Epithelial cell of proximal tubule (primary cell): ENCODE measurements around the gene CAMTA1. TPM values are rescaled to one million over a fixed set of nuclear protein-coding genes. Genes with fewer than 3 reads are reported as not detected.
"Not testable (repeated sequence)": the region's sequence is repeated elsewhere in the genome, so short reads cannot be mapped to it uniquely, and the experiment has no call there.

ENCODE experiments used
- DNase-seq: peaks from one replicate; pipeline ENCODE4 v3.0.0-alpha.2; 2011; ENCODE audit warnings: low read depth
- H3K4me3 ChIP-seq: 2 replicates; pipeline ENCODE4 v1.5.1; 2011; ENCODE audit warnings: low read depth, mild to moderate bottlenecking, low read length
- total RNA-seq: library from RNA; depleted of rRNA; stranded (reverse); fragments of >200 nt; gene quantifications from 2 replicates; pipeline ENCODE4 v1.2.3, GENCODE V29; 2015
- TF ChIP-seq, protein P1 (sequence below): conservative IDR thresholded peaks from 2 replicates; pipeline ENCODE4 v1.5.1; 2012; ENCODE audit warnings: low read depth, mild to moderate bottlenecking, low read length

CAMTA1 gene
- total RNA-seq, 1 donor from 2014 or later, result 79.2 TPM

DNA sequence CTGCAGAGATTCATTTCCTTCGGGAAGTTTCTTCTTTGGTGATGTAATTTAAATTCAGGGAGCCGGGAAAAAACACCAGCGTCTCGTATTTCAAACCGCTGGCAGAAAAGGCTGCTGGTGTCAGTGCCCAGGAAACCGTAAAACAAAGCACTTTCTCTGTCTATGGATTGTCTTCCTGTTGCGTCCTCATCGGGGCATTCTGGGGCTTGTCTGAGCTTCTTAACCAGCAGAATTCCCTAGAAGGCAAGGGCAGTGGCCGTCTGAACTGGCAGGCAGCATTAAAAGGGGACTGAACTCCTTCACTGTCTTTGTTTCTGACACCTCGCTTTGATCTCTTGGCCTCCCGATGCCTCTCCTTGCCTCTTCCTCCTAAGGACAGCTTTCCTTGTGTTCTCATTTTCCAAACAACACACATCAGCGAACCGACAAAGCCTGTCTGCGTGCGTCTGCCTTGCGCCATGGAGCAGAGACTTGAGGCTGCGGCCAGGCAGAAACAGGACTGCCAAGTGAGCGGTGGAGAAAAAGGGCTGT, 594.3 kb downstream of the CAMTA1 start:
- H3K4me3 ChIP-seq, result peak overlapping the region; percentile 1
- TF ChIP-seq, protein P1, sequence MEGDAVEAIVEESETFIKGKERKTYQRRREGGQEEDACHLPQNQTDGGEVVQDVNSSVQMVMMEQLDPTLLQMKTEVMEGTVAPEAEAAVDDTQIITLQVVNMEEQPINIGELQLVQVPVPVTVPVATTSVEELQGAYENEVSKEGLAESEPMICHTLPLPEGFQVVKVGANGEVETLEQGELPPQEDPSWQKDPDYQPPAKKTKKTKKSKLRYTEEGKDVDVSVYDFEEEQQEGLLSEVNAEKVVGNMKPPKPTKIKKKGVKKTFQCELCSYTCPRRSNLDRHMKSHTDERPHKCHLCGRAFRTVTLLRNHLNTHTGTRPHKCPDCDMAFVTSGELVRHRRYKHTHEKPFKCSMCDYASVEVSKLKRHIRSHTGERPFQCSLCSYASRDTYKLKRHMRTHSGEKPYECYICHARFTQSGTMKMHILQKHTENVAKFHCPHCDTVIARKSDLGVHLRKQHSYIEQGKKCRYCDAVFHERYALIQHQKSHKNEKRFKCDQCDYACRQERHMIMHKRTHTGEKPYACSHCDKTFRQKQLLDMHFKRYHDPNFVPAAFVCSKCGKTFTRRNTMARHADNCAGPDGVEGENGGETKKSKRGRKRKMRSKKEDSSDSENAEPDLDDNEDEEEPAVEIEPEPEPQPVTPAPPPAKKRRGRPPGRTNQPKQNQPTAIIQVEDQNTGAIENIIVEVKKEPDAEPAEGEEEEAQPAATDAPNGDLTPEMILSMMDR, result no peak
- no peak for DNase-seq

DNA sequence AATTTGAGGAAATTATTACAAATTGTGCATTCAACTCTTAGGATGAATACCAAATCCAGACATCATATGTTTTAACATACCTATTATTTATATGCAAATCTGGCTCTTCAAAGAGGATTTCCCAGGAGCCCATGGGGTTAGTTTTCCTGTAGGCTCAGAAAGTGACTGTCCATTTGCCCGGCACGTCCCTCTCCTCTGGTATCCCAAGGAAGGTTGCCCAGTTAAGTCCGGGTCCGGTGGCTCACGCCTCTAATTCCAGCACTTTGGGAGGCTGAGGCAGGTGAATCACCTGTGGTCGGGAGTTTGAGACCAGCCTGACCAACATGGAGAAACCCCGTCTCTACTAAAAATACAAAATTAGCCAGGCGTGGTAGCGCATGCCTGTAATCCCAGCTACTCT, 594.8 kb downstream of the CAMTA1 start:
- DNase-seq, H3K4me3 ChIP-seq: not testable (repeated sequence)

DNA sequence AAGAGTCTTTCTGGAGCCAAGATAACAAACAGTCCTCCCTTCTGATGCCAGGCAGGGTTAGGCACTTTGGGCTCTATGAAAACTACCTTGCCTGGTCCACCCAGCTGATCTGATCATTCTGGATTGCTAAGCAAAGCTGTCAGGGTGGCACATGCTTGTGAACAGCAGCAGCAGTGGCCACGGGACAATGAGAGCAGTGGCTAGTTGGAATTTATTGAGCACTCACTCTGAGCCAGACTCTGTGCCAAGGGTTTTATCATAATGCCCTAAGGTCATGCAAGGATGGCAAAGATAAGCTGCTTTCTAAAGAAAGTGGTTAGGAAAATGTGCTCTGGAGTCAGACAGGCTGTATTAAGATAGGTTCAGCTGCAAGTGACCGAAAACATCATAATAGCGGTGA, 595.5 kb downstream of the CAMTA1 start:
- TF ChIP-seq, protein P1, result no peak
- no peak for DNase-seq
- no peak overlapping the region for H3K4me3 ChIP-seq

DNA sequence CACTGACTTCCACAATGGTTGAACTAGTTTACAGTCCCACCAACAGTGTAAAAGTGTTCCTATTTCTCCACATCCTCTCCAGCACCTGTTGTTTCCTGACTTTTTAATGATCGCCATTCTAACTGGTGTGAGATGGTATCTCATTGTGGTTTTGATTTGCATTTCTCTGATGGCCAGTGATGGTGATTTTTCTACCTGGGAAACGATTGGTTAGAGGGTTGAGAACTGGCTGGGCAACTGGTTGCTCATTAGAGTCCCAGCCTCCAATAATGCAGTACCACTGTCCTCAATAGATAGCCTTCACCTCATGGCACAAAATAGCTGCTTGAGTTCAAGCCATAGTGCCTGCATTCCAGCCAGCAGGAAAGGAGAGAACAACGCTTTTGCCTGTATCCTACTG, 596.5 kb downstream of the CAMTA1 start:
- H3K4me3 ChIP-seq, DNase-seq: not testable (repeated sequence)

DNA sequence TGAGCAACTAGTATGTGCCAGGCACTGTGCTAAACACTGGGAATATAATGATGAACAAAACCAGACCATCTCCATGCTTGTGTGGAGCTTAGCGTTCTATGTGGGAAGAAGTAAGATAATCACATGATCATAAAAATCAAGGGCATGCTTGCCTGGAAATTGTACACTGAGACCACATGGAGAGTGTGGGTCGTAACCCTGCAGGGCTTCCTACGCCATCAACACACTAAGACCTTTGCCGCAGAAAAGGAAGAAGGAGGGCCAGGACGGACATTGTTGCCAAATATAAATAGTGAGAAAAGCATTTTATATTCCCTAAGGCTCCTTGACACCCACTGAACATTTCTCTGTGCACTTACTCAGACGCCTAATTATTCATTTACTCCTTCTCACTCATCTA, 597.7 kb downstream of the CAMTA1 start:
- no peak for DNase-seq
- H3K4me3 ChIP-seq, result no peak overlapping the region
- TF ChIP-seq, protein P1, result no peak

DNA sequence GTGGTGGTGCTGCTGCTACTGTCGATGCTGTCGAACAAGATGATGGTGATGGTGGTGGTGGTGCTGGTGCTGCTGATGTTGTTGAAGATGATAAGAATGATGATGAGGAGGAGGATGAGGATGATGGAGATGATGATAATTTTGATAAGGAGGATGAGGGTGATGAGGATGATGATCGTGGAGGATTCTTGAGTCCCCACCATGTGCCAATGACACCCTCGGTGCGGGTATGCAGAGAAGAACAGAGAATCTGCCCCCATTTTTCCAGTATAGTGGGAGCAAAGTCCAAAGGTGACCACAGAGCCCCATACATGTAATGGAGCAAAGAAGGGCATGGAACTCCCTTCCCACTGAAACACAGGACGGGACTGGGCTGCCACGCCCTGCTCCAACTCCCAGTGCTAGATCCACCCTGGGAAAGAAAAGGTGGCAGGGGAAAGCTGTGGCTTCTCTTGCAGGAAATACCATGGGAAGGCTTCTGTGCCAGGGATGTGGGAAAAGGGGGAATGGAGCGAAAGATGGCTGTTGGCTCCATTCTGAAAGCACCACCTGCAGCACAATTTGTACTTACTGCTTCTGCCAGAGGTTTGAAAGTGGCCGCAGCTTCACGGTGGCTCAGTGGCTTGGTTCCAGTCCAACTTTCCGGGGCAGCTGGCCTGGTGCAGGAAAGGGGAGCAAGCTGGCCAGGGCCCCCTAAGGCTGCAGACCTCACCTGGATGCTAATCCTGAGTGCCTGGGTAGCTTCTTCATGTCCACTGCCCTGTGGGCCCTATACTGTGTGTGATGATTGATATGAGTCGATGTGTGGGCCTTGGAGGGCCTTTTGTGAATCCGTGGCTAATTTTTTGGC, 598.6 kb downstream of the CAMTA1 start:
- no peak for DNase-seq
- TF ChIP-seq, protein P1, result no peak
- no peak overlapping the region for H3K4me3 ChIP-seq

DNA sequence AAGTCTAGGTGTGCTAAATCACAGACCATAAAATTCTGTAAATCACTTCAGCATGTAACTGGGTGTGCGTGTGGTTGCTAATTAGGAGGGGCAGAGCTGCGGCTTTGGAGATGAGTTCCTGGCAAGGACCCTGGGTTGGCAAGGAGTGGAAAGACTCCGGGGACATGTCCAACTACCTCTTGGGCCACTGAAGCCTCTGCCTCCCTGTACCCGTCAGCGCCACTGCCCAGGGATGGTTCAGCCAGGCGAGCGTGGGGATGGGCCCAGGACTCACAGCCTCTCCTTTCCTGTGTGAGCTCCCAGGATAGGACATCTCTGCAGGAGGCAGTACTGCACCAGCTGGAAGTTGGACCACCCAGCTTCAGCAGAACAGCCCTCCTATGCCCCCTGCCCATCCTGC, 599.4 kb downstream of the CAMTA1 start:
- TF ChIP-seq, protein P1, result no peak
- H3K4me3 ChIP-seq, result no peak overlapping the region
- no peak for DNase-seq
